Neural cell (in vitro differentiated cells): Measurements from ENCODE around the gene CLEC2D. TPM values are rescaled to one million over a fixed set of nuclear protein-coding genes. Genes with fewer than 3 reads are reported as not detected.

Experiments used
- H2AFZ ChIP-seq: fragments of 200-600, 300-800 bp; sonication (generic), shearing (Covaris generic); 2 replicates; pipeline ENCODE4 v1.6.0; 2014; ENCODE audit warnings: low read depth, mild to moderate bottlenecking, antibody characterized with exemption, low read length, moderate library complexity
- H3F3A ChIP-seq: fragments of 200-600 bp; shearing (Covaris generic); 2 replicates; pipeline ENCODE4 v1.6.1; 2016; ENCODE audit warnings: mild to moderate bottlenecking, moderate library complexity, mixed read lengths, antibody characterized with exemption, low read length; ENCODE audit not compliant: insufficient read depth, poor library complexity, severe bottlenecking
- H3K27ac ChIP-seq: fragments of 200-600, 300-800 bp; sonication (generic), shearing (Covaris generic); 2 replicates; pipeline ENCODE4 v1.5.1; 2014; ENCODE audit warnings: mild to moderate bottlenecking, low read length, moderate library complexity
- H3K27me3 ChIP-seq: fragments of 300-800, 200-600 bp; sonication (generic), shearing (Covaris generic); 2 replicates; pipeline ENCODE4 v1.6.0; 2014; ENCODE audit warnings: mild to moderate bottlenecking, low read depth, low read length, moderate library complexity; ENCODE audit not compliant: insufficient read depth
- H3K36me3 ChIP-seq: fragments of 300-800, 200-600 bp; sonication (generic), shearing (Covaris generic); 2 replicates; pipeline ENCODE4 v1.5.1; 2014; ENCODE audit warnings: mild to moderate bottlenecking, antibody characterized with exemption, low read length, moderate library complexity; ENCODE audit not compliant: insufficient read depth
- H3K4me2 ChIP-seq: fragments of 300-800, 200-600 bp; sonication (generic), shearing (Covaris generic); 2 replicates; pipeline ENCODE4 v1.6.0; 2014; ENCODE audit warnings: mild to moderate bottlenecking, low read length
- H3K4me3 ChIP-seq: fragments of 300-800, 200-600 bp; sonication (generic), shearing (Covaris generic); 2 replicates; pipeline ENCODE4 v1.5.1; 2014; ENCODE audit warnings: mild to moderate bottlenecking, low read length, moderate library complexity
- H3K79me2 ChIP-seq: fragments of 200-600 bp; shearing (Covaris generic); replicated peaks from 2 replicates; pipeline ENCODE4 v1.6.0; 2014; ENCODE audit warnings: mild to moderate bottlenecking, low read length, moderate library complexity; ENCODE audit not compliant: insufficient read depth
- H3K9ac ChIP-seq: fragments of 300-800, 200-600 bp; sonication (generic), shearing (Covaris generic); 2 replicates; pipeline ENCODE4 v1.6.1; 2016; ENCODE audit warnings: mild to moderate bottlenecking, low read length, mixed read lengths
- H3K9me2 ChIP-seq: fragments of 200-600 bp; shearing (Covaris generic); 2 replicates; pipeline ENCODE4 v1.6.1; 2016; ENCODE audit warnings: mild to moderate bottlenecking, low read length, mixed read lengths; ENCODE audit not compliant: insufficient read depth
- H3K9me3 ChIP-seq: fragments of 200-600, 300-800 bp; sonication (generic), shearing (Covaris generic); 2 replicates; pipeline ENCODE4 v1.6.1; 2016; ENCODE audit warnings: mild to moderate bottlenecking, mixed run types, low read length, moderate library complexity, mixed read lengths
- H4K20me1 ChIP-seq: fragments of 200-600 bp; shearing (Covaris generic); 2 replicates; pipeline ENCODE4 v1.6.1; 2016; ENCODE audit warnings: mild to moderate bottlenecking, mixed run types; ENCODE audit not compliant: insufficient read depth
- EP300 ChIP-seq: fragments of 450-650 bp; conservative IDR thresholded peaks from 2 replicates; pipeline ENCODE4 v1.6.1; 2014; ENCODE audit warnings: antibody characterized with exemption, mild to moderate bottlenecking, moderate library complexity; ENCODE audit not compliant: poor library complexity, severe bottlenecking
- MXI1 ChIP-seq: fragments of 450-650 bp; conservative IDR thresholded peaks from 2 replicates; pipeline ENCODE4 v1.6.1; 2014; ENCODE audit warnings: antibody characterized with exemption, mild to moderate bottlenecking; ENCODE audit not compliant: poor library complexity, severe bottlenecking
- POLR2AphosphoS5 ChIP-seq: IDR thresholded peaks from 2 replicates; pipeline ENCODE4 v1.6.1; 2012
- RAD21 ChIP-seq: fragments of 450-650 bp; conservative IDR thresholded peaks from 2 replicates; pipeline ENCODE4 v1.6.1; 2014; ENCODE audit warnings: antibody characterized with exemption, mild to moderate bottlenecking, moderate library complexity
- SMC3 ChIP-seq: fragments of 450-650 bp; conservative IDR thresholded peaks from 2 replicates; pipeline ENCODE4 v1.6.1; 2014; ENCODE audit warnings: antibody characterized with exemption, mild to moderate bottlenecking, moderate library complexity; ENCODE audit not compliant: poor library complexity
- TAF1 ChIP-seq: IDR thresholded peaks from 2 replicates; pipeline ENCODE4 v1.6.1; 2012; ENCODE audit warnings: low read depth
- polyA plus RNA-seq: library from polyadenylated mRNA; depleted of rRNA; stranded (reverse); fragments of >200 nt; gene quantifications from 2 replicates; pipeline ENCODE4 v1.2.3, GENCODE V29; 2014
- TF ChIP-seq, protein P1 (sequence below): fragments of 450-650 bp; IDR thresholded peaks from 2 replicates; pipeline ENCODE4 v1.5.1; 2014; ENCODE audit warnings: antibody characterized with exemption, mild to moderate bottlenecking, moderate library complexity; ENCODE audit not compliant: poor library complexity, severe bottlenecking
- TF ChIP-seq, protein P2 (sequence below): IDR thresholded peaks from 2 replicates; pipeline ENCODE4 v1.6.1; 2012; ENCODE audit warnings: borderline replicate concordance

The CLEC2D gene
- polyA plus RNA-seq, 1 donor from 2014 or later = 2.6 TPM

DNA sequence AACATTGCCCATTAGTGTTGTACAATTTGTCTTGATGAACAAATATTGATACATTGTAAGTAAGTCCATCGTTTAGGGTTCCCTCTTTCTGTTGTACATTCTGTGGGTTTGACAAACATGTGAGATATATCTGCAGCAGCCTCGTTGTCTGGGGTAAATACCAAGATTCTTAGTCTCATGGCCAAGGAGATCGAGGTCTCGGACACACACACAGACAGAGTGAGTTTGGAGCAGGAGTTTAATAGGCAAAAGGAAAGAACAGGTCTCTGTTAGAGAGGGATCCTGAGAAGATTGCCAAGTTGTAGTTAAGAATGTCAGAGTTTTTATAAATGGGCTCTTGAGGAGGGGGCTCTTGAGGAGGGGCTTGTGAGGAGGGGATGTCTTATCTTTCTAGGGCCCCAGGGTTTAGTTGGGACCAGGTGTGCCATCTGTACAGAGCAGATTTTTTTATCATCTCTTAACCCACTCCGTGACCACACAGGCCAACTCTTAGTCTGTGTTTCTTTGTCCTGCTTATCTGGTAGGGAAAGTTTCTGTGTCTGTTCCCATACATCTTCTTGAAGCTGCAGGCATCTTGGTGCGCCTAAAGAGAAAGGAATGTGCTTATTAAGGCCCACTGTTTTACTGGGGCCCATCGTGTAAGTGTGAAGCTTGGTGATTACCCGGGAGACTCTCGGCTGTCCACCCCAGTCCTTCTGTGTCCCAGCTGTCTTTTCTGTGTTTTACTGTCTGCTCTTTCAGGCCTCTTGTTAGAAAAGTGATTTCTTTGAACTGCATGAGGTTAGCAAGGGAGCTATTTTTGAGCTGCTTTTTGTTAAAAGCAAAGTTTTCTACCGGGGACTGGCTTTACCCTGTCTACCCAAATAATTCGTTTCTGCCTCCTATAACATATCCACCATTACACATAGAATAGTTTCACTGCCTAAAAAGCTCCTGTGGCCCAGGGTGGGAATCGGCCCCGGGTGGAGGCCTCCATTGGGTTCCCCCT, 22.4 kb upstream of the CLEC2D start:
- H3K36me3 ChIP-seq = no peaks in the 10 kb centered on the region
- TF ChIP-seq, protein P1, sequence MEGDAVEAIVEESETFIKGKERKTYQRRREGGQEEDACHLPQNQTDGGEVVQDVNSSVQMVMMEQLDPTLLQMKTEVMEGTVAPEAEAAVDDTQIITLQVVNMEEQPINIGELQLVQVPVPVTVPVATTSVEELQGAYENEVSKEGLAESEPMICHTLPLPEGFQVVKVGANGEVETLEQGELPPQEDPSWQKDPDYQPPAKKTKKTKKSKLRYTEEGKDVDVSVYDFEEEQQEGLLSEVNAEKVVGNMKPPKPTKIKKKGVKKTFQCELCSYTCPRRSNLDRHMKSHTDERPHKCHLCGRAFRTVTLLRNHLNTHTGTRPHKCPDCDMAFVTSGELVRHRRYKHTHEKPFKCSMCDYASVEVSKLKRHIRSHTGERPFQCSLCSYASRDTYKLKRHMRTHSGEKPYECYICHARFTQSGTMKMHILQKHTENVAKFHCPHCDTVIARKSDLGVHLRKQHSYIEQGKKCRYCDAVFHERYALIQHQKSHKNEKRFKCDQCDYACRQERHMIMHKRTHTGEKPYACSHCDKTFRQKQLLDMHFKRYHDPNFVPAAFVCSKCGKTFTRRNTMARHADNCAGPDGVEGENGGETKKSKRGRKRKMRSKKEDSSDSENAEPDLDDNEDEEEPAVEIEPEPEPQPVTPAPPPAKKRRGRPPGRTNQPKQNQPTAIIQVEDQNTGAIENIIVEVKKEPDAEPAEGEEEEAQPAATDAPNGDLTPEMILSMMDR = no peak
- no peak for TF ChIP-seq POLR2AphosphoS5
- TF ChIP-seq SMC3 = no peak
- no peak for TF ChIP-seq RAD21
- TF ChIP-seq, protein P2, sequence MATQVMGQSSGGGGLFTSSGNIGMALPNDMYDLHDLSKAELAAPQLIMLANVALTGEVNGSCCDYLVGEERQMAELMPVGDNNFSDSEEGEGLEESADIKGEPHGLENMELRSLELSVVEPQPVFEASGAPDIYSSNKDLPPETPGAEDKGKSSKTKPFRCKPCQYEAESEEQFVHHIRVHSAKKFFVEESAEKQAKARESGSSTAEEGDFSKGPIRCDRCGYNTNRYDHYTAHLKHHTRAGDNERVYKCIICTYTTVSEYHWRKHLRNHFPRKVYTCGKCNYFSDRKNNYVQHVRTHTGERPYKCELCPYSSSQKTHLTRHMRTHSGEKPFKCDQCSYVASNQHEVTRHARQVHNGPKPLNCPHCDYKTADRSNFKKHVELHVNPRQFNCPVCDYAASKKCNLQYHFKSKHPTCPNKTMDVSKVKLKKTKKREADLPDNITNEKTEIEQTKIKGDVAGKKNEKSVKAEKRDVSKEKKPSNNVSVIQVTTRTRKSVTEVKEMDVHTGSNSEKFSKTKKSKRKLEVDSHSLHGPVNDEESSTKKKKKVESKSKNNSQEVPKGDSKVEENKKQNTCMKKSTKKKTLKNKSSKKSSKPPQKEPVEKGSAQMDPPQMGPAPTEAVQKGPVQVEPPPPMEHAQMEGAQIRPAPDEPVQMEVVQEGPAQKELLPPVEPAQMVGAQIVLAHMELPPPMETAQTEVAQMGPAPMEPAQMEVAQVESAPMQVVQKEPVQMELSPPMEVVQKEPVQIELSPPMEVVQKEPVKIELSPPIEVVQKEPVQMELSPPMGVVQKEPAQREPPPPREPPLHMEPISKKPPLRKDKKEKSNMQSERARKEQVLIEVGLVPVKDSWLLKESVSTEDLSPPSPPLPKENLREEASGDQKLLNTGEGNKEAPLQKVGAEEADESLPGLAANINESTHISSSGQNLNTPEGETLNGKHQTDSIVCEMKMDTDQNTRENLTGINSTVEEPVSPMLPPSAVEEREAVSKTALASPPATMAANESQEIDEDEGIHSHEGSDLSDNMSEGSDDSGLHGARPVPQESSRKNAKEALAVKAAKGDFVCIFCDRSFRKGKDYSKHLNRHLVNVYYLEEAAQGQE = no peak
- TF ChIP-seq MXI1 = no peak
- TF ChIP-seq TAF1 = no peak
- H3K27me3 ChIP-seq = no peaks in the 10 kb centered on the region
- no peaks in the 10 kb centered on the region for H3K79me2 ChIP-seq
- H3K9me3 ChIP-seq = no peaks in the 10 kb centered on the region
- H3K4me2 ChIP-seq = peak overlapping the region; percentile 77
- peak overlapping the region; percentile 52 for H3K9ac ChIP-seq
- H4K20me1 ChIP-seq = no peaks in the 10 kb centered on the region
- H2AFZ ChIP-seq = peak overlapping the region; percentile 36
- H3K27ac ChIP-seq = no peak overlapping the region
- H3K4me3 ChIP-seq = peak overlapping the region; percentile 78
- no peaks in the 10 kb centered on the region for H3F3A ChIP-seq
- H3K9me2 ChIP-seq = no peaks in the 10 kb centered on the region

DNA sequence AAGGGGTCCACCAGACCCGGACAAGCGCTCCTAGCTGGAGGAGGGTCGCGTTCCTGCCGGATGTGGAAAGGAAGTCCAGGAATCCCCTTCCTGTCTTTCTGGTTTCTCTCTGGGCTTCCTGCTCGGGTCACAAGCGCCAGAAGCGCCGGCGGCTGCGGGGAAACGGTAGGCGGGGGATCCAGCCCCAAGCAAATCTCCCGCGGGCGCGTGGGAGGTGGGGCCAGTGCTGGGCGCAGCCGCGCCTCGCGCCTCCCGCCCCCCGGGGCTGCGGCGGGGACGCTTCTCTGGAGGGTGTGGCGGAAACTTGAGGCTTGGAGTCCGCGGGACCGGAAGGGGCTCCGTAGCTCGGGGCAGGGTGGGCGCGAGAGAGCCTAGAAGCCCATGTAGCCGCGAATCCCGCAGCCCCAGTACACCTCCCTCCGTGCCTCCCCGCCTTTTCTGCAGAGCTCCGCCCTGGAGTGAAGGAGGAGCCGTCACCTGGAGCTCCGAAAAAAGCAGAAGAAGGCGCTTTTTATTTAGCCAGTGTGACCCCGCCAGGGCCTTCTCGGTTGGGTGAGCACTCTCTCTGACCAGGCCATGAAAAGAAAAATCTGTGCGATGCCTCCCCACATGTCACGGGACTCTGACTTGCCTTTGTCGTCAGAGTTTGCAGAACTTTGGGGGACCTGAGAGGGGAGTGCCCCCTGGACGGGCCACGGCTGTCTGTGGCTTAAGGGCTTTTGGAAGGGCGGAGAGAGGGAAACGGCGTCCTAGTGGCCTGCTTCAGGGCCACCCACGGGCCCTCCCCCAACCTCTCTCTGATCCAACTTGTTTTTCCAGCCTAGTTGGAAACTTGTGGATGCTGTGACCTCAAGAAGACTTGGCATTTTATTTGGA, 21.4 kb upstream of the CLEC2D start:
- no peaks in the 10 kb centered on the region for H3K27me3 ChIP-seq
- H3K9me2 ChIP-seq = no peaks in the 10 kb centered on the region
- no peaks in the 10 kb centered on the region for H3K36me3 ChIP-seq
- H3K9ac ChIP-seq = peak overlapping the region; percentile 52
- no peaks in the 10 kb centered on the region for H3K79me2 ChIP-seq
- H4K20me1 ChIP-seq = no peaks in the 10 kb centered on the region
- H2AFZ ChIP-seq = peak overlapping the region; percentile 36
- no peaks in the 10 kb centered on the region for H3K9me3 ChIP-seq
- H3F3A ChIP-seq = no peaks in the 10 kb centered on the region
- peak overlapping the region; percentile 78 for H3K4me3 ChIP-seq
- H3K27ac ChIP-seq = no peak overlapping the region
- peak overlapping the region; percentile 77 for H3K4me2 ChIP-seq
- peak; percentile 19 for TF ChIP-seq SMC3
- peak; percentile 62 for TF ChIP-seq MXI1
- peak; percentile 9 for TF ChIP-seq EP300
- peak; percentile 24 for TF ChIP-seq RAD21
- TF ChIP-seq, protein P2 = no peak
